NCI-H2107 treated with DMSO at 0.1 percent for 48 hours (cell line): Measurements from ENCODE around the gene ADRM1.

Source experiments
- DNase-seq: peaks from one replicate; lab custom pipeline; 2025; ENCODE audit not compliant: unreplicated experiment; lab: John Stamatoyannopoulos, UW

ADRM1 gene

GRCh38 chr20:62297449-62298227 lies 5.2 kb upstream of the ADRM1 start:
- DNase-seq, result no peak

GRCh38 chr20:62298577-62299249 lies 4.1 kb upstream of the ADRM1 start:
- DNase-seq, result no peak

GRCh38 chr20:62299666-62300236 lies 3.0 kb upstream of the ADRM1 start:
- DNase-seq, result no peak

GRCh38 chr20:62300319-62300718 lies 2.5 kb upstream of the ADRM1 start:
- DNase-seq, result no peak

- DNase-seq, result no peak
Measured at GRCh38 chr20:62301111-62301668, 1.6 kb upstream of the ADRM1 start.

- DNase-seq, result peak; percentile 85
Measured at GRCh38 chr20:62301773-62302340, 940 bp upstream of the ADRM1 start.

- no peak for DNase-seq
Measured at GRCh38 chr20:62303062-62303339, 204 bp downstream of the ADRM1 start.

GRCh38 chr20:62303340-62304226 lies 786 bp downstream of the ADRM1 start:
- DNase-seq, result no peak

GRCh38 chr20:62304331-62305148 lies 1.7 kb downstream of the ADRM1 start:
- DNase-seq, result no peak

GRCh38 chr20:62305149-62305764 lies 2.5 kb downstream of the ADRM1 start:
- no peak for DNase-seq

GRCh38 chr20:62305765-62306413 lies 3.1 kb downstream of the ADRM1 start:
- no peak for DNase-seq

GRCh38 chr20:62306414-62307187 lies 3.8 kb downstream of the ADRM1 start:
- no peak for DNase-seq

- DNase-seq, result no peak
Measured at GRCh38 chr20:62307226-62308101, 4.7 kb downstream of the ADRM1 start.

- no peak for DNase-seq
Measured at GRCh38 chr20:62308102-62308822, 5.5 kb downstream of the ADRM1 start.

- no peak for DNase-seq
Measured at GRCh38 chr20:62309198-62309944, 6.6 kb downstream of the ADRM1 start.
